Tibial artery (tissue), 4 donors: ENCODE data around the gene DHX58.

Experiments
- DNase-seq, 2 donors: peaks; one replicate each; pipeline ENCODE4 v3.0.0-alpha.2; 2019
- H3K27ac ChIP-seq, 2 donors: fragments of 200-600 bp; sonication (generic) in 1 of 2; 1 replicate in 1 of 2; 2 replicates in 1 of 2; pipeline ENCODE4 v1.5.1; 2018 to 2019; ENCODE audit warnings: mild to moderate bottlenecking in 1 of 2
- H3K27me3 ChIP-seq, 2 donors: fragments of 200-600 bp; sonication (generic) in 1 of 2; one replicate each; pipeline versions ENCODE4 v1.5.1 to v1.6.0; 2016 to 2019
- H3K36me3 ChIP-seq, 3 donors: fragments of 200-600 bp; sonication (generic) in 2 of 3; one replicate each; pipeline ENCODE4 v1.5.1; 2016 to 2019; ENCODE audit warnings: mild to moderate bottlenecking in 2 of 3
- H3K4me1 ChIP-seq, 4 donors: fragments of 200-600 bp; sonication (generic) in 2 of 4; 1 replicate in 3 of 4; 2 replicates in 1 of 4; pipeline ENCODE4 v1.5.1; 2016 to 2019
- H3K4me3 ChIP-seq, 2 donors: fragments of 200-600 bp; sonication (generic) in 1 of 2; 1 replicate in 1 of 2; 2 replicates in 1 of 2; pipeline ENCODE4 v1.5.1; 2018 to 2019; ENCODE audit warnings: mild to moderate bottlenecking in 2 of 2
- H3K9me3 ChIP-seq, 3 donors: fragments of 200-600 bp; sonication (generic) in 1 of 3; one replicate each; pipeline ENCODE4 v1.5.1; 2016 to 2019
- intact Hi-C: fragments of 100-400 bp; cut with DNase I; formaldehyde crosslinking; loops from one replicate; pipeline ENCODE4 v1.15.0; 2023; ENCODE audit warnings: low total_unique reads
- TF ChIP-seq, protein P1 (sequence below), 2 experiments: fragments of 200-600 bp in 1 of 2; fragments of 450-650 bp in 1 of 2; IDR thresholded peaks; one replicate each; pipeline ENCODE4 v1.5.1; 2017 to 2019; ENCODE audit warnings: antibody characterized with exemption in 2 of 2, mild to moderate bottlenecking in 1 of 2, moderate library complexity in 1 of 2

Gene DHX58

DNA sequence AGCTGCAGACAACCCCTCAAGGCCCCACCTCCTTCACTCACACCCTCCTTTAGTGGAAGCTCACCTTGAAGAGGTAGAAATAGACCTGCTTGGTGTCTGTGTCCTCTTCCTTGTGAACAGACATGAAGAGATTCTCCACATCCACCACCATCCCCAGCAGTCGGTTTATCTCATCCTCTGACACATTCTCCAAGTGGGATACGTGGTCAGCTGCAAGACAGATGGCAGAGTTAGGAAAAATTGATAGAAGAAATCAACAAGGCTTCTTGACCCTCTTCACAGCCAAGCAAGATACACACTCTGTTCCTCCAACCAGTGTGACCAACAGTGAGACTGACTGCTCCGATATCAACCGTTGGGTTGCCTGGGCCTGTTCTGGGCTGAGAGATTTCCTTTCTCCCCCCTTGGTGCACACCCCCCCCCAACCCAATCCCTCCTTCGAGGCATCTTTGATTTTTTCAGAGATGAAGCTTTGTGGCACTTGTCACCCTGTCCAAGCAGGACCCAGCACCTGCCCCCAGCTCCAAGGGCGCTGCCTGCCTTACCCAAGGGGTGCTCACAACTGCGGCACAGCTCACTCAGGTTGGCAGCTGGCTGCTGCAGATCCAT, 7.8 kb upstream of the DHX58 start:
- Histone ChIP-seq H3K4me3 (peak overlapping the region; percentile 76 to 85), H3K9me3 (no peaks in the 10 kb centered on the region), H3K4me1 (peaks cover 0 to 17% (median 10%) of the 10 kb centered on the region in 4 donors), H3K36me3 (peaks cover 2 to 54% (median 8%) of the 10 kb centered on the region in 3 donors), H3K27me3 (no peaks in the 10 kb centered on the region), H3K27ac (no peak overlapping the region)
- intact Hi-C loops: no loop called here
- TF ChIP-seq, protein P1, sequence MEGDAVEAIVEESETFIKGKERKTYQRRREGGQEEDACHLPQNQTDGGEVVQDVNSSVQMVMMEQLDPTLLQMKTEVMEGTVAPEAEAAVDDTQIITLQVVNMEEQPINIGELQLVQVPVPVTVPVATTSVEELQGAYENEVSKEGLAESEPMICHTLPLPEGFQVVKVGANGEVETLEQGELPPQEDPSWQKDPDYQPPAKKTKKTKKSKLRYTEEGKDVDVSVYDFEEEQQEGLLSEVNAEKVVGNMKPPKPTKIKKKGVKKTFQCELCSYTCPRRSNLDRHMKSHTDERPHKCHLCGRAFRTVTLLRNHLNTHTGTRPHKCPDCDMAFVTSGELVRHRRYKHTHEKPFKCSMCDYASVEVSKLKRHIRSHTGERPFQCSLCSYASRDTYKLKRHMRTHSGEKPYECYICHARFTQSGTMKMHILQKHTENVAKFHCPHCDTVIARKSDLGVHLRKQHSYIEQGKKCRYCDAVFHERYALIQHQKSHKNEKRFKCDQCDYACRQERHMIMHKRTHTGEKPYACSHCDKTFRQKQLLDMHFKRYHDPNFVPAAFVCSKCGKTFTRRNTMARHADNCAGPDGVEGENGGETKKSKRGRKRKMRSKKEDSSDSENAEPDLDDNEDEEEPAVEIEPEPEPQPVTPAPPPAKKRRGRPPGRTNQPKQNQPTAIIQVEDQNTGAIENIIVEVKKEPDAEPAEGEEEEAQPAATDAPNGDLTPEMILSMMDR (IDR thresholded peaks at IDR 0.05): no peak
- DNase-seq: no peak

DNA sequence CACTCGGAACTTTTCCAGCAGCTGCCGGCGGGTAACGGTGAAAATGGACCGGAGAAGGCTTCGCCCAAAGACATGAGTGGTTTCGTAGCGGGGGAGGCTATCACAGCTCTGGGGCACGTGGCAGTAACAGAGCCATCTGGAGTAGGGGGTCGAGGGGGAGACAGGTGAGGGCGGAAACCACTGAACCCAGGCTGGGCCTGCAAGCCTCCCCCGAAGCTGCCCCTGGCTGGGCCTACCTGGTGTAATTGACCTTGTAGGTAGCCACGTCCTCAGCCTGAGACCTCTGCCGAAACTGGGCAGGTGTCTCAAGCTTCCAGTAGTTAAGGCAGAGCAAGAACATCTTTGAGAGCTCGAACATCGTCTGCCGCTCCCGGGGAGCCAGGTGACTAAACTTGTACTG, 6.8 kb upstream of the DHX58 start:
- TF ChIP-seq, protein P1 (IDR thresholded peaks at IDR 0.05): no peak
- Histone ChIP-seq H3K4me3 (no peak overlapping the region), H3K27me3 (no peaks in the 10 kb centered on the region), H3K9me3 (no peaks in the 10 kb centered on the region), H3K4me1 (peaks cover 0 to 17% (median 10%) of the 10 kb centered on the region in 4 donors), H3K36me3 (peaks cover 0 to 47% (median 5%) of the 10 kb centered on the region in 3 donors), H3K27ac (no peak overlapping the region)
- intact Hi-C loops: loop anchor here (5.0 to 10.0 kb wide), 2 partner anchors 52 to 154 kb away; partner anchors contain the start of gene CNP
- no peak for DNase-seq

DNA sequence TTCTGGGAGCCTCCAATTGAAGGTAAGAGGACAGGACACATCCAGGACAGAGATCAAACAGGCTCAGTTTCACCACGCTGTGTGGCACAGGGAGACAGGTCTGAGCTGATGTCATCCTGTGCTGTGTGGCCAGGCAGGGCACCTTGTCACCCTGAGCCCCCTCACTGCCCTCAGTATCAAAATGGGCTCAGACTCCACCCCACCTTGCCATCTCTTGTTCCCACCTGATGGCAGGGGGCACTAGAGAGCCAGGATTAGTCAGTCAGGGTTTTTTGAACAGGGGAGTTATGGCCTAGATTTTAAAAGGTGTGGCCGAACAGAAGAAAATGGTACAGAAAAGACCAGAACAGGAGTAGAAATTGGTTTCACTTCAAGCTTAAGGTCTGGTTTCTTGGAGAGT, 6.0 kb upstream of the DHX58 start:
- Histone ChIP-seq H3K27ac (no peak overlapping the region), H3K9me3 (no peaks in the 10 kb centered on the region), H3K27me3 (no peaks in the 10 kb centered on the region), H3K4me3 (no peak overlapping the region), H3K36me3 (peaks cover 0 to 44% (median 9%) of the 10 kb centered on the region in 3 donors), H3K4me1 (peaks cover 0 to 17% (median 10%) of the 10 kb centered on the region in 4 donors)
- TF ChIP-seq, protein P1 (IDR thresholded peaks at IDR 0.05): peak in 1 of 2 experiments; percentile 7
- no peak for DNase-seq
- intact Hi-C loops: loop anchor here (5.0 to 10.0 kb wide), 2 partner anchors 51 to 154 kb away; partner anchors contain the start of gene CNP

DNA sequence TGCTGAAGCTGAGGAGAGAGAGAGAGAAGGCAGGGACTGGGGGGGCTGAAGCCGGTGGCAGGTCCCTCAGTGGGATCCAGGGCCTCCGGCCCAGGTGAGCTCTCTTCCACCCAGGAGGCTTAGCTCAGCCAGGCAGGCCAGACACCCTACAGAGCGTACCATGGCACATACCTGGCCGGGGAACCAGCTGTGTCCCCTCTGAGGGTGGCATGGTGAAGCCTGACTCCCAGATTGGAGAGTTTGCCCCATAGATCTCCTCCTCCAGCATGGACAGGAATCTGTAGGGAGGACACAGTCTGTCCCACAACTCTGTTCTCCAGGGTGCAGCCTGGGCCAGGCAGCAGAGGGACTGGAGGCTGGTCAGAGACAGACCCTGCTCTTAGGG, 5.6 kb upstream of the DHX58 start:
- H3K4me1 ChIP-seq: peaks cover 0 to 21% (median 12%) of the 10 kb centered on the region in 4 donors
- no peaks in the 10 kb centered on the region for H3K27me3 ChIP-seq
- H3K27ac ChIP-seq: no peak overlapping the region
- no peaks in the 10 kb centered on the region for H3K9me3 ChIP-seq
- intact Hi-C loops: loop anchor here (5.0 to 10.0 kb wide), 2 partner anchors 51 to 153 kb away; partner anchors contain the start of gene CNP
- H3K36me3 ChIP-seq: peaks cover 0 to 44% (median 9%) of the 10 kb centered on the region in 3 donors
- no peak overlapping the region for H3K4me3 ChIP-seq
- TF ChIP-seq, protein P1 (IDR thresholded peaks at IDR 0.05): no peak
- no peak for DNase-seq

DNA sequence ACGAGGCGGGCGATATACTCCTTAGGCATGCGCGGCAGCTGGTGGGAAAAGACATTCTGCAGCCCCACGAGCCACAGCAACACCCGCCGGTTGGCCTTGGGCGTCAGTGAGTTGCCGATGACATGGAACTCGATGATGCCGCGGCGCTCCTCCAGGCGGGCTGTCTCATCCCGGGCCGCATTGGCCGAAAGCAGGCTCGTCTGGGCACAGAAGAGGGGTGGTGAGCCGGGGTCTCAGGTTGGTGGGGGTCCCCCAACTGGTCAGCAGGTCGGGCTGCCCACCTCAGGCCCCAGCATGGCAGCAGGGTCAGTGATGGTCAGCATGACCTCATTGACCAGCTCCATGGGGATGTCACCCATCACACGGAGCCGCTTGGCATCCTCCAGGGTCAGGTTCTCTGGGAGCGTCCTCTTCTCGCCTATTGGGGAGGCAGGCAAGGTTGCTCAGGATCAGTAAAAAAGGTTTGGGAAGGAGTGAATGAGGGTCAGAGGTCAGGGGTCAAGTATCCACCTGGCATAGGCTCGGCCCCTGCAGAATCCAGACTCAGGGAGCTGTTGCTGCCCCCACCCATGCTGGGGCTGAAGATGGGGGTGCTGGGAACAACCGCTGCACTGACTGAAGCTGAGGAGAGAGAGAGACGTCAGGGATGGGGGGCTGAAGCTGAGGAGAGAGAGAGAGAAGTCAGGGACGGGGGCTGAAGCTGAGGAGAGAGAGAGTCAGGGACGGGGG, 5.0 kb upstream of the DHX58 start:
- intact Hi-C loops: loop anchor here (2.0 to 10.0 kb wide), 3 partner anchors 50 to 153 kb away; partner anchors contain the start of gene CNP

More for the DNA sequence above, 5.0 kb upstream of the DHX58 start:
- Histone ChIP-seq H3K9me3 (no peaks in the 10 kb centered on the region), H3K4me3 (no peak overlapping the region), H3K27ac (no peak overlapping the region), H3K27me3 (no peaks in the 10 kb centered on the region), H3K4me1 (peaks cover 0 to 27% (median 16%) of the 10 kb centered on the region in 4 donors), H3K36me3 (peaks cover 0 to 44% (median 9%) of the 10 kb centered on the region in 3 donors)
- DNase-seq: no peak
- TF ChIP-seq, protein P1 (IDR thresholded peaks at IDR 0.05): no peak
